GM12878 (cell line): ENCODE results near the gene APLP2. TPM values are rescaled to one million over a fixed set of nuclear protein-coding genes. Genes with fewer than 3 reads are reported as not detected.

ENCODE experiments used
- ATAC-seq: fragments of 200-7000 bp; cut with Tn5 transposase; 3 replicates; pipeline ENCODE4 v1.9.1; 2020; ENCODE audit warnings: mild to moderate bottlenecking, moderate library complexity
- BruUV-seq: library from RNA; stranded (reverse); fragments of 400-500 nt; replicated peaks from 2 replicates; lab custom pipeline; 2021; lab: Mats Ljungman, UMichigan
- CTCF ChIA-PET: fragments of 300-600 bp; sonication (Branson Sonifier 250); formaldehyde crosslinking; extraction: SDS; loops from one replicate; lab custom pipeline; 2021; ENCODE audit warnings: inconsistent platforms; lab: Yijun Ruan, JAX
- POLR2A ChIA-PET: fragments of 350-600 bp; formaldehyde crosslinking; extraction: SDS; loops from one replicate; lab custom pipeline; 2021; ENCODE audit warnings: inconsistent platforms; lab: Charles Lee
- RAD21 ChIA-PET: fragments of 300-600 bp; sonication (Branson Sonifier 250); formaldehyde crosslinking; loops from one replicate; lab custom pipeline; 2023; ENCODE audit warnings: antibody characterized with exemption; ENCODE audit not compliant: unreplicated experiment; lab: Charles Lee
- SMC1A ChIA-PET: fragments of 300-600 bp; sonication (Branson Sonifier 250); formaldehyde crosslinking; loops from one replicate; lab custom pipeline; 2023; ENCODE audit not compliant: unreplicated experiment, uncharacterized antibody; lab: Charles Lee
- DNase-seq: peaks from one replicate; pipeline ENCODE4 v3.0.0-alpha.2; 2011; ENCODE audit warnings: low read depth, low spot score
- FAIRE-seq: peaks from 3 replicates; lab custom pipeline; 2011; peaks lifted over from hg19 to GRCh38; lab: Jason Lieb, UNC
- H2AFZ ChIP-seq: 2 replicates; pipeline ENCODE4 v1.6.0; 2011; ENCODE audit warnings: low read depth, low read length, control low read depth; ENCODE audit not compliant: control insufficient read depth
- H3K27ac ChIP-seq: 2 replicates; pipeline ENCODE4 v1.5.1; 2011; ENCODE audit warnings: control low read depth; ENCODE audit not compliant: control insufficient read depth, insufficient read depth
- H3K27me3 ChIP-seq, 2 experiments: replicated peaks in 1 of 2; 2 replicates each; pipeline versions ENCODE4 v1.6.0 to v1.6.1; 2011; ENCODE audit warnings: low read length in 1 of 2; ENCODE audit not compliant: control insufficient read depth in 2 of 2, insufficient read depth in 2 of 2
- H3K36me3 ChIP-seq, 2 experiments: 2 replicates each; pipeline ENCODE4 v1.5.1; 2011; ENCODE audit warnings: low read length in 1 of 2; ENCODE audit not compliant: control insufficient read depth in 2 of 2, insufficient read depth in 2 of 2
- H3K4me1 ChIP-seq: 2 replicates; pipeline ENCODE4 v1.6.1; 2011; ENCODE audit warnings: mild to moderate bottlenecking, low read length, moderate library complexity, mixed read lengths; ENCODE audit not compliant: control insufficient read depth, insufficient read depth
- H3K4me2 ChIP-seq: 2 replicates; pipeline ENCODE4 v1.6.0; 2011; ENCODE audit warnings: control low read depth; ENCODE audit not compliant: control insufficient read depth, insufficient read depth
- H3K4me3 ChIP-seq: fragments of 200-600 bp; sonication (generic); 2 replicates; pipeline ENCODE4 v1.5.1; 2016
- H3K79me2 ChIP-seq: 2 replicates; pipeline ENCODE4 v1.6.0; 2011; ENCODE audit warnings: low read length; ENCODE audit not compliant: control insufficient read depth, insufficient read depth
- H3K9ac ChIP-seq: 2 replicates; pipeline ENCODE4 v1.8.0; 2011; ENCODE audit warnings: low read length, control low read depth, mixed read lengths; ENCODE audit not compliant: control insufficient read depth, insufficient read depth
- H3K9me3 ChIP-seq: replicated peaks from 3 replicates; pipeline ENCODE4 v1.5.1; 2011; ENCODE audit warnings: mild to moderate bottlenecking, low read length; ENCODE audit not compliant: control insufficient read depth, insufficient read depth
- H4K20me1 ChIP-seq: 2 replicates; pipeline ENCODE4 v1.6.0; 2011; ENCODE audit not compliant: control insufficient read depth, insufficient read depth
- ATF7 ChIP-seq: fragments of 450-650 bp; IDR thresholded peaks from 2 replicates; pipeline ENCODE4 v1.6.1; 2016; ENCODE audit warnings: low read depth, mild to moderate bottlenecking
- BCL11A ChIP-seq: IDR thresholded peaks from 2 replicates; pipeline ENCODE4 v1.6.1; 2011; ENCODE audit warnings: low read depth, low read length
- BMI1 ChIP-seq: fragments of 450-650 bp; IDR thresholded peaks from 2 replicates; pipeline ENCODE4 v1.6.1; 2016; ENCODE audit warnings: mild to moderate bottlenecking, moderate library complexity, borderline replicate concordance
- CREM ChIP-seq: IDR thresholded peaks from 2 replicates; pipeline ENCODE4 v1.6.1; 2014; ENCODE audit warnings: antibody characterized with exemption, low read depth
- ETV6 ChIP-seq, 2 experiments: fragments of 450-650 bp in 1 of 2; IDR thresholded peaks in 1 of 2; conservative IDR thresholded peaks in 1 of 2; 2 replicates each; pipeline ENCODE4 v1.6.1; 2014; ENCODE audit warnings: antibody characterized with exemption in 1 of 2, borderline replicate concordance in 1 of 2, low read depth in 1 of 2, mild to moderate bottlenecking in 1 of 2, moderate library complexity in 1 of 2
- HDAC6 ChIP-seq: fragments of 200-600 bp; sonication (generic); IDR thresholded peaks from one replicate; pipeline ENCODE4 v1.8.0; 2017; ENCODE audit warnings: antibody characterized with exemption; ENCODE audit not compliant: unreplicated experiment
- JUNB ChIP-seq: IDR thresholded peaks from 2 replicates; pipeline ENCODE4 v1.6.1; 2016; ENCODE audit warnings: antibody characterized with exemption, mild to moderate bottlenecking
- MXI1 ChIP-seq: fragments of 150-350 bp; IDR thresholded peaks from 2 replicates; pipeline ENCODE4 v1.6.1; 2011; ENCODE audit warnings: low read depth, mild to moderate bottlenecking, inconsistent platforms, low read length, improper control_type of control experiment
- NFIC ChIP-seq: IDR thresholded peaks from 2 replicates; pipeline ENCODE4 v1.6.1; 2012; ENCODE audit warnings: low read depth, mild to moderate bottlenecking, inconsistent platforms, low read length, moderate library complexity
- NR2F1 ChIP-seq: fragments of 450-650 bp; conservative IDR thresholded peaks from 2 replicates; pipeline ENCODE4 v1.6.1; 2017; ENCODE audit warnings: mild to moderate bottlenecking
- PAX5 ChIP-seq: IDR thresholded peaks from 2 replicates; pipeline ENCODE4 v1.6.1; 2011; ENCODE audit warnings: low read depth, low read length, borderline replicate concordance
- RUNX3 ChIP-seq: IDR thresholded peaks from 2 replicates; pipeline ENCODE4 v1.6.1; 2012; ENCODE audit warnings: low read length, inconsistent platforms
- SMARCA5 ChIP-seq: fragments of 450-650 bp; IDR thresholded peaks from 2 replicates; pipeline ENCODE4 v1.6.1; 2017; ENCODE audit warnings: mild to moderate bottlenecking
- SPI1 ChIP-seq: IDR thresholded peaks from 2 replicates; pipeline ENCODE4 v1.6.1; 2011; ENCODE audit warnings: low read depth, mild to moderate bottlenecking, low read length, moderate library complexity, borderline replicate concordance; ENCODE audit not compliant: insufficient read depth
- SREBF1 ChIP-seq: IDR thresholded peaks from 2 replicates; pipeline ENCODE4 v1.6.1; 2012; ENCODE audit warnings: mild to moderate bottlenecking, low read length
- WGBS: methylation state at CpG from one replicate; pipeline ENCODE4 v1.1.6; 2016; ENCODE audit warnings: low lambda C conversion rate; ENCODE audit not compliant: insufficient replicate concordance, insufficient coverage; ENCODE audit errors: missing lambda C conversion rate; 5-methylcytosine and 5-hydroxymethylcytosine counted together
- in situ Hi-C: fragments of 300-500 bp; cut with MboI; formaldehyde crosslinking; loops from 9 replicates; pipeline ENCODE4 v1.14.3; 2018; ENCODE audit warnings: mixed read lengths
- intact Hi-C: fragments of 100-400 bp; cut with micrococcal nuclease; formaldehyde crosslinking; loops from one replicate; pipeline ENCODE4 v1.14.2; 2022; ENCODE audit not compliant: unreplicated experiment
- polyA plus RNA-seq, 11 experiments: library from polyadenylated mRNA; depleted of rRNA in 4 of 11; unstranded in 6 of 11; stranded (reverse) in 5 of 11; fragments of >200 nt; fragmentation: Nextera tagmentation in 4 of 11; fragmentation: Illumina TruSeq in 1 of 11; extraction: Ambion mirVana in 4 of 11; extraction: Trizol in 1 of 11; gene quantifications; 1 replicate in 1 of 11; 2 replicates in 10 of 11; pipeline versions ENCODE4 v1.2.1 to v1.2.3, GENCODE V29; 2011 to 2016; ENCODE audit warnings: inconsistent platforms in 2 of 11, missing spikeins in 2 of 11, low read depth in 1 of 11
- total RNA-seq, 4 experiments: library from RNA; depleted of rRNA in 3 of 4; stranded (reverse); fragments of >200 nt in 3 of 4; fragmentation: Illumina TruSeq in 1 of 4; extraction: Trizol in 1 of 4; gene quantifications; 2 replicates each; pipeline versions ENCODE4 v1.2.1 to v1.2.3, GENCODE V29; 2013 to 2021
- TF ChIP-seq, protein P1 (sequence below): IDR thresholded peaks from 2 replicates; pipeline ENCODE4 v1.6.1; 2012; ENCODE audit warnings: low read length, inconsistent platforms

The APLP2 gene
- total and polyA plus RNA-seq, 10 of the 15 experiments (the other 5 are each of a cell fraction or from before 2014, with no cell fraction given), result 2.3 to 38.8 (median 21.3) TPM

DNA sequence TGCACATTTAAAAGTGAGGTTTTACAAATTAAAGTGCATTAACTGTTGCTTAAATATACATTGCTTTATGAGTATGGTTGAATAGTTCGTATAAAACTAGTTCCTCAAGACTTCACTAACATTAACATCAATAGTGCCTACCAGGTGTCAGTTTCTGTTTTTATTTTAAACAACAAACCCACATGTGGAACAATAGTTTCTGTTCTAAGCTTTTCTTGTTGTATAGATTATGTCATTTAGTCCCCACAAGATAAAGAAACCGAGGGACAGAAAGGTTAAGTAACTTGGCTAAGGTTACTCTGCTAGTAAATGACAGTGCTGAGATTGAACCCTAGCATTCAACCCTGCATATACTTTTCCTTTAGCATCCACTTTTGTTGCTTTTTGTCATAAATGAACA is 48.5 kb downstream of the APLP2 start:
- no peak overlapping the region for H2AFZ ChIP-seq
- peak overlapping the region; percentile 95 for H3K4me2 ChIP-seq
- H3K27me3 ChIP-seq, result no peaks in the 10 kb centered on the region
- POLR2A ChIA-PET, result interaction anchor here (2.0 kb wide), 1 partner anchor 12 kb away, joined by 5 read pairs; no protein-coding TSS in a partner anchor
- H3K36me3 ChIP-seq, result no peaks in the 10 kb centered on the region
- FAIRE-seq (peak; percentile 72), ATAC-seq (peak; percentile 93), DNase-seq (peak; percentile 44)
- H3K27ac ChIP-seq, result peak overlapping the region; percentile 40; the same call in 1 of the 2 replicates
- no peaks in the 10 kb centered on the region for H3K9me3 ChIP-seq
- no peaks in the 10 kb centered on the region for H3K79me2 ChIP-seq
- no TSS peak for BruUV-seq
- RAD21 ChIA-PET, result interaction anchor here (0.6 to 2.4 kb wide), 6 partner anchors 9 to 127 kb away, joined by 3 to 20 read pairs (median 4); partner anchors contain the start of gene PRDM10
- no peaks in the 10 kb centered on the region for H4K20me1 ChIP-seq
- SMC1A ChIA-PET, result interaction anchor here (1.0 to 6.3 kb wide), 7 partner anchors 9 to 192 kb away, joined by 3 to 48 read pairs (median 3); no protein-coding TSS in a partner anchor
- intact Hi-C loops (loop anchor here (5.0 kb wide), 1 partner anchor 116 kb away; the partner anchor contains the start of gene PRDM10), in situ Hi-C loops (no loop called here)
- H3K9ac ChIP-seq, result no peak overlapping the region
- CTCF ChIA-PET, result interaction anchor here (1.0 to 3.6 kb wide), 4 partner anchors 12 to 195 kb away, joined by 4 to 46 read pairs (median 4); no protein-coding TSS in a partner anchor
- TF ChIP-seq BCL11A (no peak), PAX5 (no peak), NFIC (no peak; the same call in 1 of the 2 replicates), SREBF1 (no peak), RUNX3 (peak; percentile 59), CREM (no peak), MXI1 (no peak), NR2F1 (0 out of 2 replicates have a peak, but pooled peaks have one; percentile 34), ATF7 (peak; percentile 88), SMARCA5 (no peak), BMI1 (no peak), JUNB (peak; percentile 47; the same call in 1 of the 2 replicates), SPI1 (no peak), ETV6 (conservative IDR thresholded peaks at IDR 0.05 in 1 of 2, IDR thresholded peaks at IDR 0.05 in 1 of 2; ENCODE audit: borderline replicate concordance in 1 of 2, low read depth in 1 of 2) (peak in 1 of 2 experiments; percentile 28; a peak in 1 of 4 replicates), HDAC6 (no peak)
- TF ChIP-seq, protein P1, sequence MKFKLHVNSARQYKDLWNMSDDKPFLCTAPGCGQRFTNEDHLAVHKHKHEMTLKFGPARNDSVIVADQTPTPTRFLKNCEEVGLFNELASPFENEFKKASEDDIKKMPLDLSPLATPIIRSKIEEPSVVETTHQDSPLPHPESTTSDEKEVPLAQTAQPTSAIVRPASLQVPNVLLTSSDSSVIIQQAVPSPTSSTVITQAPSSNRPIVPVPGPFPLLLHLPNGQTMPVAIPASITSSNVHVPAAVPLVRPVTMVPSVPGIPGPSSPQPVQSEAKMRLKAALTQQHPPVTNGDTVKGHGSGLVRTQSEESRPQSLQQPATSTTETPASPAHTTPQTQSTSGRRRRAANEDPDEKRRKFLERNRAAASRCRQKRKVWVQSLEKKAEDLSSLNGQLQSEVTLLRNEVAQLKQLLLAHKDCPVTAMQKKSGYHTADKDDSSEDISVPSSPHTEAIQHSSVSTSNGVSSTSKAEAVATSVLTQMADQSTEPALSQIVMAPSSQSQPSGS, result peak; percentile 67
- peak overlapping the region; percentile 29; the same call in 1 of the 2 replicates for H3K4me3 ChIP-seq
- 2% methylated on average over 2 of the region's 2 CpGs for WGBS
- H3K4me1 ChIP-seq, result peaks cover 20% of the 10 kb centered on the region
